ENCODE data around the gene SRSF3. TPM values are rescaled to one million over a fixed set of nuclear protein-coding genes. Genes with fewer than 3 reads are reported as not detected.
"Not testable (repeated sequence)": the region's sequence is repeated elsewhere in the genome, so short reads cannot be mapped to it uniquely, and the experiment has no call there.

SRSF3 gene
- total RNA-seq, 1 experiment from 2014 or later: 425 TPM

GRCh38 chr6:36598739-36599318 lies 4.7 kb downstream of the SRSF3 start:
- peaks cover 100% of the 10 kb centered on the region for H3K36me3 Mint-ChIP-seq (ENCODE audit: insufficient read depth, unreplicated experiment)
- H3K9me3 Mint-ChIP-seq (ENCODE audit: unreplicated experiment): no peaks in the 10 kb centered on the region
- Histone ChIP-seq H3K4me3 (ENCODE audit: low read depth, low read length) (no peak overlapping the region), H3K27me3 (replicated peaks; ENCODE audit: control insufficient read depth, insufficient read depth, low read length) (no peaks in the 10 kb centered on the region), H3K36me3 (ENCODE audit: control insufficient read depth, insufficient read depth, low read length) (peaks cover 11% of the 10 kb centered on the region), H3K4me1 (peaks cover 24% of the 10 kb centered on the region), H3K9me3 (no peaks in the 10 kb centered on the region)
- ChIA-PET CTCF (no interaction called here), POLR2A (interaction anchor here (0.7 to 1.3 kb wide), 2 partner anchors 7 to 155 kb away, joined by 3 to 5 read pairs; no protein-coding TSS in a partner anchor)
- H3K27me3 Mint-ChIP-seq (ENCODE audit: insufficient read depth, unreplicated experiment): peaks cover 3% of the 10 kb centered on the region
- H3K4me3 Mint-ChIP-seq (ENCODE audit: unreplicated experiment): peak overlapping the region; percentile 62
- intact Hi-C loops (cut with micrococcal nuclease; ENCODE audit: unreplicated experiment): no loop called here
- H3K27ac Mint-ChIP-seq (ENCODE audit: unreplicated experiment): peak overlapping the region; percentile 81
- no peak for DNase-seq
- TF ChIP-seq CTCF (IDR thresholded peaks at IDR 0.05; ENCODE audit: insufficient read depth in 1 of 2, low read depth in 1 of 2, low read length in 1 of 2, severe bottlenecking in 1 of 2, unreplicated experiment in 1 of 2): no peak
- no TSS peak for BruUV-seq (replicated peaks)
- H3K4me1 Mint-ChIP-seq (ENCODE audit: low read depth, unreplicated experiment): peaks cover 13% of the 10 kb centered on the region

- no peak for TF ChIP-seq CTCF (IDR thresholded peaks at IDR 0.05; ENCODE audit: insufficient read depth in 1 of 2, low read depth in 1 of 2, low read length in 1 of 2, severe bottlenecking in 1 of 2, unreplicated experiment in 1 of 2)
- H3K4me1 Mint-ChIP-seq (ENCODE audit: low read depth, unreplicated experiment): peaks cover 13% of the 10 kb centered on the region
- H3K9me3 Mint-ChIP-seq (ENCODE audit: unreplicated experiment): no peaks in the 10 kb centered on the region
- H3K4me3 Mint-ChIP-seq (ENCODE audit: unreplicated experiment): peak overlapping the region; percentile 46
- peaks cover 100% of the 10 kb centered on the region for H3K36me3 Mint-ChIP-seq (ENCODE audit: insufficient read depth, unreplicated experiment)
- peak overlapping the region; percentile 17 for H3K27ac Mint-ChIP-seq (ENCODE audit: unreplicated experiment)
- Histone ChIP-seq H3K27me3 (replicated peaks; ENCODE audit: control insufficient read depth, insufficient read depth, low read length) (no peaks in the 10 kb centered on the region), H3K4me3 (ENCODE audit: low read depth, low read length) (no peak overlapping the region), H3K36me3 (ENCODE audit: control insufficient read depth, insufficient read depth, low read length) (peaks cover 14% of the 10 kb centered on the region), H3K9me3 (no peaks in the 10 kb centered on the region), H3K4me1 (peaks cover 27% of the 10 kb centered on the region)
- ChIA-PET POLR2A (interaction anchor here (0.6 to 0.7 kb wide), 3 partner anchors 23 to 535 kb away, joined by 3 to 4 read pairs (median 3); no protein-coding TSS in a partner anchor), CTCF (interaction anchor here (0.6 to 1.1 kb wide), 2 partner anchors 9 to 15 kb away, joined by 4 read pairs; no protein-coding TSS in a partner anchor)
- intact Hi-C loops (cut with micrococcal nuclease; ENCODE audit: unreplicated experiment): loop anchor here (10.0 kb wide), 1 partner anchor 175 kb away; no protein-coding TSS in a partner anchor
- no peaks in the 10 kb centered on the region for H3K27me3 Mint-ChIP-seq (ENCODE audit: insufficient read depth, unreplicated experiment)
- BruUV-seq (replicated peaks): no TSS peak
- no peak for DNase-seq
Observed at GRCh38 chr6:36599791-36600209, 5.6 kb downstream of the SRSF3 start.

- Mint-ChIP-seq H3K9me3 (ENCODE audit: unreplicated experiment) (no peaks in the 10 kb centered on the region), H3K4me1 (ENCODE audit: low read depth, unreplicated experiment) (peaks cover 13% of the 10 kb centered on the region), H3K27me3 (ENCODE audit: insufficient read depth, unreplicated experiment) (no peaks in the 10 kb centered on the region), H3K27ac (ENCODE audit: unreplicated experiment) (peak overlapping the region; percentile 17), H3K4me3 (ENCODE audit: unreplicated experiment) (no peak overlapping the region), H3K36me3 (ENCODE audit: insufficient read depth, unreplicated experiment) (peaks cover 100% of the 10 kb centered on the region)
- H3K36me3 ChIP-seq (ENCODE audit: control insufficient read depth, insufficient read depth, low read length): peaks cover 15% of the 10 kb centered on the region
- peaks cover 27% of the 10 kb centered on the region for H3K4me1 ChIP-seq
- H3K9me3 ChIP-seq: no peaks in the 10 kb centered on the region
- no peak for TF ChIP-seq CTCF (IDR thresholded peaks at IDR 0.05; ENCODE audit: insufficient read depth in 1 of 2, low read depth in 1 of 2, low read length in 1 of 2, severe bottlenecking in 1 of 2, unreplicated experiment in 1 of 2)
- ChIA-PET POLR2A (interaction anchor here (0.7 kb wide), 1 partner anchor 107 kb away, joined by 7 read pairs; no protein-coding TSS in a partner anchor), CTCF (interaction anchor here (1.1 kb wide), 1 partner anchor 14 kb away, joined by 4 read pairs; no protein-coding TSS in a partner anchor)
- BruUV-seq (replicated peaks): no TSS peak
- no peaks in the 10 kb centered on the region for H3K27me3 ChIP-seq (replicated peaks; ENCODE audit: control insufficient read depth, insufficient read depth, low read length)
- no peak for DNase-seq
- H3K4me3 ChIP-seq (ENCODE audit: low read depth, low read length): no peak overlapping the region
- intact Hi-C loops (cut with micrococcal nuclease; ENCODE audit: unreplicated experiment): loop anchor here (10.0 kb wide), 1 partner anchor 176 kb away; no protein-coding TSS in a partner anchor
Observed at GRCh38 chr6:36600564-36601146, 6.5 kb downstream of the SRSF3 start.

DNA sequence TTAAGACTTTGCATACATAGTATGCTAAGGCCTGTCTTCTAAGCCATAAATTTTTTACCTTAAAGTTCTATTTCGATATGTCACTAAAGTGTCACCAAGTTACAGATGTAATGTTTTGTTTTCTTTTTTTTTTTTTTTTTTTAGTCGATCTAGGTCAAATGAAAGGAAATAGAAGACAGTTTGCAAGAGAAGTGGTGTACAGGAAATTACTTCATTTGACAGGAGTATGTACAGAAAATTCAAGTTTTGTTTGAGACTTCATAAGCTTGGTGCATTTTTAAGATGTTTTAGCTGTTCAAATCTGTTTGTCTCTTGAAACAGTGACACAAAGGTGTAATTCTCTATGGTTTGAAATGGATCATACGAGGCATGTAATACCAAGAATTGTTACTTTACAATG lies 7.7 kb downstream of the SRSF3 start:
- intact Hi-C loops (cut with micrococcal nuclease; ENCODE audit: unreplicated experiment): loop anchor here (10.0 kb wide), 1 partner anchor 177 kb away; no protein-coding TSS in a partner anchor
- H3K27me3 ChIP-seq (replicated peaks; ENCODE audit: control insufficient read depth, insufficient read depth, low read length); BruUV-seq (replicated peaks); H3K27me3 Mint-ChIP-seq (ENCODE audit: insufficient read depth, unreplicated experiment); H3K27ac Mint-ChIP-seq (ENCODE audit: unreplicated experiment); H3K9me3 Mint-ChIP-seq (ENCODE audit: unreplicated experiment); POLR2A ChIA-PET; DNase-seq; CTCF ChIA-PET; H3K9me3 ChIP-seq; H3K4me3 Mint-ChIP-seq (ENCODE audit: unreplicated experiment); H3K4me3 ChIP-seq (ENCODE audit: low read depth, low read length): not testable (repeated sequence)
- H3K4me1 ChIP-seq: peaks cover 31% of the 10 kb centered on the region
- H3K36me3 ChIP-seq (ENCODE audit: control insufficient read depth, insufficient read depth, low read length): peaks cover 17% of the 10 kb centered on the region
- peaks cover 100% of the 10 kb centered on the region for H3K36me3 Mint-ChIP-seq (ENCODE audit: insufficient read depth, unreplicated experiment)
- peaks cover 13% of the 10 kb centered on the region for H3K4me1 Mint-ChIP-seq (ENCODE audit: low read depth, unreplicated experiment)
